Measurements from ENCODE around the gene MMP27. TPM values are rescaled to one million over a fixed set of nuclear protein-coding genes. Genes with fewer than 3 reads are reported as not detected.

The MMP27 gene
- total RNA-seq, 1 experiment from 2014 or later = not detected

- TF ChIP-seq ZBTB33 (IDR thresholded peaks at IDR 0.05; ENCODE audit: extremely low read depth, insufficient replicate concordance, low read length) = no peak
- TF ChIP-seq SP1 (IDR thresholded peaks at IDR 0.05; ENCODE audit: low read depth) = no peak
Observed at GRCh38 chr11:102666331-102666957, 39.1 kb downstream of the MMP27 start (continued).

- TF ChIP-seq RAD21 (IDR thresholded peaks at IDR 0.05; ENCODE audit: low read depth) (peak; percentile 48), ATF3 (IDR thresholded peaks at IDR 0.05) (no peak), ZBTB33 (IDR thresholded peaks at IDR 0.05; ENCODE audit: extremely low read depth, insufficient replicate concordance, low read length) (no peak), CBX3 (IDR thresholded peaks at IDR 0.05; ENCODE audit: low read depth) (0 out of 2 replicates have a peak, but pooled peaks have one; percentile 47), CEBPB (IDR thresholded peaks at IDR 0.05; ENCODE audit: low read depth) (no peak), POLR2AphosphoS5 (IDR thresholded peaks at IDR 0.05; ENCODE audit: low read depth, low read length) (no peak), SRF (IDR thresholded peaks at IDR 0.05; ENCODE audit: low read depth) (no peak)
- TF ChIP-seq, protein P1, sequence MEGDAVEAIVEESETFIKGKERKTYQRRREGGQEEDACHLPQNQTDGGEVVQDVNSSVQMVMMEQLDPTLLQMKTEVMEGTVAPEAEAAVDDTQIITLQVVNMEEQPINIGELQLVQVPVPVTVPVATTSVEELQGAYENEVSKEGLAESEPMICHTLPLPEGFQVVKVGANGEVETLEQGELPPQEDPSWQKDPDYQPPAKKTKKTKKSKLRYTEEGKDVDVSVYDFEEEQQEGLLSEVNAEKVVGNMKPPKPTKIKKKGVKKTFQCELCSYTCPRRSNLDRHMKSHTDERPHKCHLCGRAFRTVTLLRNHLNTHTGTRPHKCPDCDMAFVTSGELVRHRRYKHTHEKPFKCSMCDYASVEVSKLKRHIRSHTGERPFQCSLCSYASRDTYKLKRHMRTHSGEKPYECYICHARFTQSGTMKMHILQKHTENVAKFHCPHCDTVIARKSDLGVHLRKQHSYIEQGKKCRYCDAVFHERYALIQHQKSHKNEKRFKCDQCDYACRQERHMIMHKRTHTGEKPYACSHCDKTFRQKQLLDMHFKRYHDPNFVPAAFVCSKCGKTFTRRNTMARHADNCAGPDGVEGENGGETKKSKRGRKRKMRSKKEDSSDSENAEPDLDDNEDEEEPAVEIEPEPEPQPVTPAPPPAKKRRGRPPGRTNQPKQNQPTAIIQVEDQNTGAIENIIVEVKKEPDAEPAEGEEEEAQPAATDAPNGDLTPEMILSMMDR (IDR thresholded peaks at IDR 0.05 in 2 of 3, conservative IDR thresholded peaks at IDR 0.05 in 1 of 3; ENCODE audit: borderline replicate concordance in 1 of 3, insufficient read depth in 1 of 3, low read depth in 2 of 3, low read length in 2 of 3) = peak; percentile 47 to 81 (median 74); a peak in 5 of 6 replicates
- H3K27me3 ChIP-seq (ENCODE audit: insufficient read depth, low read length) = no peaks in the 10 kb centered on the region
- no peaks in the 10 kb centered on the region for H3K79me2 ChIP-seq (ENCODE audit: insufficient read depth, low read length)
- H3K9me3 ChIP-seq (ENCODE audit: control insufficient read depth in 1 of 2, insufficient read depth in 1 of 2, low read depth in 1 of 2, low read length in 2 of 2) = no peaks in the 10 kb centered on the region
- H3K9me2 ChIP-seq (ENCODE audit: insufficient read depth) = no peaks in the 10 kb centered on the region
- ATAC-seq (peak; percentile 96), DNase-seq (ENCODE audit: low read depth, low spot score) (peak; percentile 13)
- ChIA-PET RAD21 (ENCODE audit: low non-redundant PET in 1 of 2, low total read pairs in 2 of 2, uncharacterized antibody in 2 of 2, unreplicated experiment in 2 of 2) (no interaction called here), CTCF (interaction anchor here (1.7 kb wide), 1 partner anchor 51 kb away, joined by 4 read pairs; no protein-coding TSS in a partner anchor), POLR2A (no interaction called here)
- no peak overlapping the region for H3K27ac ChIP-seq (ENCODE audit: low read depth, low read length)
- H3K9ac ChIP-seq (ENCODE audit: low read length) = no peak overlapping the region
- H3K4me2 ChIP-seq (ENCODE audit: low read length) = no peak overlapping the region
- H2AFZ ChIP-seq (ENCODE audit: low read depth, low read length, poor library complexity, severe bottlenecking) = peak overlapping the region; percentile 7
- intact Hi-C loops (cut with micrococcal nuclease) = no loop called here
- no peak overlapping the region for H3K4me3 ChIP-seq (replicated peaks in 1 of 2; ENCODE audit: low read depth in 1 of 2, low read length in 2 of 2)
- BruUV-seq (replicated peaks) = no TSS peak
- no peaks in the 10 kb centered on the region for H3K36me3 ChIP-seq (ENCODE audit: control insufficient read depth in 1 of 2, insufficient read depth in 2 of 2, low read length in 2 of 2)
- H3K4me1 ChIP-seq (ENCODE audit: control insufficient read depth in 1 of 2, insufficient read depth in 2 of 2, low read length in 2 of 2) = peaks cover 0 to 12% of the 10 kb centered on the region in 2 experiments; a peak in 1 of 4 replicates
- no peaks in the 10 kb centered on the region for H4K20me1 ChIP-seq (ENCODE audit: insufficient read depth)
Observed at GRCh38 chr11:102664001-102664752, 41.4 kb downstream of the MMP27 start.
